Memory B cell (primary cell): ENCODE results near the gene NDUFAB1.
A peak's percentile ranks its signal among the peaks of the same experiment; 100 is the strongest.
"Not testable (repeated sequence)": the region's sequence is repeated elsewhere in the genome, so short reads cannot be mapped to it uniquely, and the experiment has no call there.

Source experiments
- ATAC-seq: fragments of 150-1000 bp; cut with Tn5 transposase; 2 replicates; pipeline ENCODE4 v1.10.0; 2021; ENCODE audit warnings: low read depth, mild to moderate bottlenecking, moderate library complexity
- DNase-seq, 2 donors: peaks; one replicate each; pipeline ENCODE4 v3.0.0; 2022; ENCODE audit warnings: low spot score in 2 of 2
- H3K27ac Mint-ChIP-seq: one replicate; pipeline ENCODE4 v1.8.0; 2022; ENCODE audit warnings: mild to moderate bottlenecking, moderate library complexity, mixed read lengths
- H3K27me3 Mint-ChIP-seq: one replicate; pipeline ENCODE4 v1.8.0; 2022; ENCODE audit warnings: mixed read lengths
- H3K36me3 Mint-ChIP-seq: one replicate; pipeline ENCODE4 v1.8.0; 2022; ENCODE audit warnings: mild to moderate bottlenecking, mixed read lengths
- H3K4me1 Mint-ChIP-seq: one replicate; pipeline ENCODE4 v1.8.0; 2022; ENCODE audit warnings: mixed read lengths
- H3K4me3 Mint-ChIP-seq: one replicate; pipeline ENCODE4 v1.8.0; 2022; ENCODE audit warnings: mild to moderate bottlenecking, moderate library complexity, mixed read lengths
- H3K9me3 Mint-ChIP-seq: one replicate; pipeline ENCODE4 v1.8.0; 2022; ENCODE audit warnings: mixed read lengths

Gene NDUFAB1

GRCh38 chr16:23607726-23608125, 11.6 kb upstream of the NDUFAB1 start:
- no peaks in the 10 kb centered on the region for H3K27me3 Mint-ChIP-seq
- ATAC-seq = no peak
- DNase-seq = no peak
- no peaks in the 10 kb centered on the region for H3K4me1 Mint-ChIP-seq
- no peak overlapping the region for H3K4me3 Mint-ChIP-seq
- H3K27ac Mint-ChIP-seq = no peak overlapping the region
- H3K9me3 Mint-ChIP-seq = no peaks in the 10 kb centered on the region
- H3K36me3 Mint-ChIP-seq = peaks cover 12% of the 10 kb centered on the region

- Mint-ChIP-seq H3K36me3 (peaks cover 7% of the 10 kb centered on the region), H3K27ac (peak overlapping the region; percentile 59), H3K4me3 (peak overlapping the region; percentile 79), H3K9me3 (no peaks in the 10 kb centered on the region), H3K4me1 (peaks cover 12% of the 10 kb centered on the region), H3K27me3 (no peaks in the 10 kb centered on the region)
- ATAC-seq (peak; percentile 42), DNase-seq (peak; percentile 22 to 33)
Observed at GRCh38 chr16:23597003-23597756, 1.1 kb upstream of the NDUFAB1 start.

GRCh38 chr16:23595246-23595950, 718 bp downstream of the NDUFAB1 start:
- DNase-seq (no peak), ATAC-seq (no peak)
- H3K9me3 Mint-ChIP-seq = no peaks in the 10 kb centered on the region
- H3K4me3 Mint-ChIP-seq = peak overlapping the region; percentile 84
- no peaks in the 10 kb centered on the region for H3K27me3 Mint-ChIP-seq
- H3K27ac Mint-ChIP-seq = no peak overlapping the region
- peaks cover 14% of the 10 kb centered on the region for H3K36me3 Mint-ChIP-seq
- peaks cover 18% of the 10 kb centered on the region for H3K4me1 Mint-ChIP-seq

- no peak for DNase-seq
- peaks cover 20% of the 10 kb centered on the region for H3K36me3 Mint-ChIP-seq
- no peak overlapping the region for H3K4me3 Mint-ChIP-seq
- no peak for ATAC-seq
- H3K4me1 Mint-ChIP-seq = peaks cover 20% of the 10 kb centered on the region
- no peaks in the 10 kb centered on the region for H3K27me3 Mint-ChIP-seq
- H3K9me3 Mint-ChIP-seq = no peaks in the 10 kb centered on the region
- H3K27ac Mint-ChIP-seq = no peak overlapping the region
Observed at GRCh38 chr16:23594186-23594585, 1.9 kb downstream of the NDUFAB1 start.

- H3K4me3 Mint-ChIP-seq = no peak overlapping the region
- peaks cover 10% of the 10 kb centered on the region for H3K4me1 Mint-ChIP-seq
- peaks cover 27% of the 10 kb centered on the region for H3K36me3 Mint-ChIP-seq
- ATAC-seq = no peak
- DNase-seq = no peak
- no peak overlapping the region for H3K27ac Mint-ChIP-seq
- H3K27me3 Mint-ChIP-seq = no peaks in the 10 kb centered on the region
- H3K9me3 Mint-ChIP-seq = no peaks in the 10 kb centered on the region
Observed at GRCh38 chr16:23590181-23590580, 5.9 kb downstream of the NDUFAB1 start.

- Mint-ChIP-seq H3K4me1 (peaks cover 11% of the 10 kb centered on the region), H3K9me3 (no peaks in the 10 kb centered on the region), H3K27ac (no peak overlapping the region), H3K27me3 (no peaks in the 10 kb centered on the region), H3K36me3 (peaks cover 31% of the 10 kb centered on the region), H3K4me3 (no peak overlapping the region)
- DNase-seq (no peak), ATAC-seq (no peak)
Observed at GRCh38 chr16:23587726-23588125, 8.4 kb downstream of the NDUFAB1 start.

- peaks cover 25% of the 10 kb centered on the region for H3K36me3 Mint-ChIP-seq
- peaks cover 4% of the 10 kb centered on the region for H3K4me1 Mint-ChIP-seq
- ATAC-seq (no peak), DNase-seq (no peak)
- no peaks in the 10 kb centered on the region for H3K9me3 Mint-ChIP-seq
- no peak overlapping the region for H3K27ac Mint-ChIP-seq
- no peaks in the 10 kb centered on the region for H3K27me3 Mint-ChIP-seq
- H3K4me3 Mint-ChIP-seq = no peak overlapping the region
Observed at GRCh38 chr16:23584186-23585076, 11.7 kb downstream of the NDUFAB1 start.

- H3K36me3 Mint-ChIP-seq = peaks cover 26% of the 10 kb centered on the region
- H3K27ac Mint-ChIP-seq, H3K27me3 Mint-ChIP-seq, H3K4me3 Mint-ChIP-seq, ATAC-seq, H3K9me3 Mint-ChIP-seq, H3K4me1 Mint-ChIP-seq, DNase-seq: not testable (repeated sequence)
Observed at GRCh38 chr16:23583271-23583670, 12.8 kb downstream of the NDUFAB1 start.

GRCh38 chr16:23581764-23582163, 14.4 kb downstream of the NDUFAB1 start:
- ATAC-seq (no peak), DNase-seq (no peak)
- Mint-ChIP-seq H3K27me3 (no peaks in the 10 kb centered on the region), H3K4me3 (no peak overlapping the region), H3K27ac (peak overlapping the region; percentile 62), H3K36me3 (peaks cover 23% of the 10 kb centered on the region), H3K4me1 (peaks cover 2% of the 10 kb centered on the region), H3K9me3 (no peaks in the 10 kb centered on the region)

- H3K27ac Mint-ChIP-seq = no peak overlapping the region
- no peak overlapping the region for H3K4me3 Mint-ChIP-seq
- H3K27me3 Mint-ChIP-seq = no peaks in the 10 kb centered on the region
- ATAC-seq (no peak), DNase-seq (no peak)
- peaks cover 20% of the 10 kb centered on the region for H3K36me3 Mint-ChIP-seq
- peaks cover 2% of the 10 kb centered on the region for H3K4me1 Mint-ChIP-seq
- H3K9me3 Mint-ChIP-seq = no peaks in the 10 kb centered on the region
Observed at GRCh38 chr16:23580391-23580790, 15.7 kb downstream of the NDUFAB1 start.

- H3K4me1 Mint-ChIP-seq = peaks cover 2% of the 10 kb centered on the region
- ATAC-seq (no peak), DNase-seq (no peak)
- H3K9me3 Mint-ChIP-seq = no peaks in the 10 kb centered on the region
- no peak overlapping the region for H3K27ac Mint-ChIP-seq
- no peak overlapping the region for H3K4me3 Mint-ChIP-seq
- H3K27me3 Mint-ChIP-seq = no peaks in the 10 kb centered on the region
- peaks cover 20% of the 10 kb centered on the region for H3K36me3 Mint-ChIP-seq
Observed at GRCh38 chr16:23579371-23579770, 16.7 kb downstream of the NDUFAB1 start.

- Mint-ChIP-seq H3K9me3 (no peaks in the 10 kb centered on the region), H3K36me3 (peaks cover 17% of the 10 kb centered on the region), H3K27ac (no peak overlapping the region), H3K27me3 (no peaks in the 10 kb centered on the region), H3K4me3 (no peak overlapping the region), H3K4me1 (no peaks in the 10 kb centered on the region)
- DNase-seq = no peak
- ATAC-seq = no peak
Observed at GRCh38 chr16:23578101-23578830, 17.9 kb downstream of the NDUFAB1 start.

- DNase-seq (no peak), ATAC-seq (no peak)
- H3K4me1 Mint-ChIP-seq = no peaks in the 10 kb centered on the region
- H3K27ac Mint-ChIP-seq = no peak overlapping the region
- no peaks in the 10 kb centered on the region for H3K9me3 Mint-ChIP-seq
- no peak overlapping the region for H3K4me3 Mint-ChIP-seq
- H3K36me3 Mint-ChIP-seq = peaks cover 16% of the 10 kb centered on the region
- no peaks in the 10 kb centered on the region for H3K27me3 Mint-ChIP-seq
Observed at GRCh38 chr16:23577493-23577892, 18.6 kb downstream of the NDUFAB1 start.
